Trophoblast cell (in vitro differentiated cells and primary cell): ENCODE measurements around the gene ARHGEF12.

Experiments used
- DNase-seq, 2 donors: peaks; one replicate each; pipeline ENCODE4 v3.0.0-alpha.2; 2016
- H2AFZ ChIP-seq: 2 replicates; pipeline ENCODE4 v1.6.1; 2013; ENCODE audit warnings: low read length, moderate library complexity, mild to moderate bottlenecking; ENCODE audit not compliant: insufficient read depth, poor library complexity
- H2AK5ac ChIP-seq: 2 replicates; pipeline ENCODE4 v1.6.1; 2013; ENCODE audit warnings: mild to moderate bottlenecking, low read length
- H2BK120ac ChIP-seq: 2 replicates; pipeline ENCODE4 v1.6.1; 2013; ENCODE audit warnings: low read length, mild to moderate bottlenecking, moderate library complexity; ENCODE audit not compliant: insufficient read depth, poor library complexity
- H2BK12ac ChIP-seq: 2 replicates; pipeline ENCODE4 v1.6.1; 2013; ENCODE audit warnings: mild to moderate bottlenecking, low read length, moderate library complexity
- H2BK5ac ChIP-seq: 2 replicates; pipeline ENCODE4 v1.6.1; 2013; ENCODE audit warnings: low read length, low read depth, moderate library complexity, mild to moderate bottlenecking; ENCODE audit not compliant: poor library complexity
- H3K14ac ChIP-seq: 2 replicates; pipeline ENCODE4 v1.6.1; 2013; ENCODE audit warnings: mild to moderate bottlenecking, low read length
- H3K18ac ChIP-seq: 2 replicates; pipeline ENCODE4 v1.6.1; 2013; ENCODE audit warnings: mild to moderate bottlenecking, low read length
- H3K23ac ChIP-seq: 2 replicates; pipeline ENCODE4 v1.6.1; 2013; ENCODE audit warnings: low read length
- H3K27ac ChIP-seq: 2 replicates; pipeline ENCODE4 v1.5.1; 2013; ENCODE audit warnings: low read depth, mild to moderate bottlenecking, inconsistent platforms, low read length, moderate library complexity
- H3K27me3 ChIP-seq: 2 replicates; pipeline ENCODE4 v1.6.1; 2013; ENCODE audit warnings: inconsistent platforms, mild to moderate bottlenecking, low read length, moderate library complexity; ENCODE audit not compliant: insufficient read depth
- H3K36me3 ChIP-seq, 2 experiments: 1 replicate in 1 of 2; 2 replicates in 1 of 2; pipeline ENCODE4 v1.6.1; 2013; ENCODE audit warnings: low read length in 2 of 2, mild to moderate bottlenecking in 2 of 2, moderate library complexity in 1 of 2; ENCODE audit not compliant: insufficient read depth in 2 of 2, control insufficient read depth in 1 of 2
- H3K4ac ChIP-seq: 2 replicates; pipeline ENCODE4 v1.6.1; 2013; ENCODE audit warnings: low read depth, mild to moderate bottlenecking, low read length, moderate library complexity
- H3K4me1 ChIP-seq, 2 experiments: 1 replicate in 1 of 2; 2 replicates in 1 of 2; pipeline ENCODE4 v1.6.1; 2013; ENCODE audit warnings: low read length in 2 of 2, mild to moderate bottlenecking in 2 of 2, moderate library complexity in 1 of 2; ENCODE audit not compliant: insufficient read depth in 2 of 2, control insufficient read depth in 1 of 2
- H3K4me2 ChIP-seq: 2 replicates; pipeline ENCODE4 v1.6.1; 2013; ENCODE audit warnings: inconsistent platforms, mild to moderate bottlenecking, low read length, moderate library complexity
- H3K4me3 ChIP-seq: 2 replicates; pipeline ENCODE4 v1.5.1; 2013; ENCODE audit warnings: mild to moderate bottlenecking, low read depth, low read length, inconsistent platforms
- H3K79me1 ChIP-seq: one replicate; pipeline ENCODE4 v1.6.1; 2013; ENCODE audit warnings: low read length
- H3K79me2 ChIP-seq: 2 replicates; pipeline ENCODE4 v1.6.1; 2013; ENCODE audit warnings: low read length, mild to moderate bottlenecking; ENCODE audit not compliant: control insufficient read depth, insufficient read depth, poor library complexity
- H3K9ac ChIP-seq: 2 replicates; pipeline ENCODE4 v1.6.1; 2013; ENCODE audit warnings: mild to moderate bottlenecking, low read length
- H3K9me3 ChIP-seq: 2 replicates; pipeline ENCODE4 v1.6.1; 2013; ENCODE audit warnings: low read depth, mild to moderate bottlenecking, control low read depth, inconsistent platforms, low read length; ENCODE audit not compliant: insufficient read depth
- H4K12ac ChIP-seq: 2 replicates; pipeline ENCODE4 v1.6.1; 2013; ENCODE audit warnings: low read depth, mild to moderate bottlenecking, low read length, moderate library complexity
- H4K8ac ChIP-seq: 2 replicates; pipeline ENCODE4 v1.6.1; 2013; ENCODE audit warnings: low read depth, mild to moderate bottlenecking, low read length, moderate library complexity
- H4K91ac ChIP-seq: one replicate; pipeline ENCODE4 v1.6.1; 2013; ENCODE audit warnings: low read depth, mild to moderate bottlenecking, low read length, moderate library complexity
- WGBS: extraction: QIAGEN DNeasy Blood & Tissue Kit; methylation state at CpG from one replicate; pipeline ENCODE4 v1.1.7; 2013; ENCODE audit warnings: missing lambda C conversion rate; ENCODE audit not compliant: insufficient read length, insufficient coverage; ENCODE audit errors: extremely low coverage; 5-methylcytosine and 5-hydroxymethylcytosine counted together

ARHGEF12 gene

GRCh38 chr11:120339394-120339890, 3.2 kb downstream of the ARHGEF12 start:
- Histone ChIP-seq H3K14ac (no peak overlapping the region), H2BK12ac (no peak overlapping the region), H3K23ac (no peak overlapping the region), H4K12ac (no peak overlapping the region), H2AFZ (no peak overlapping the region), H2BK5ac (no peak overlapping the region), H3K18ac (no peak overlapping the region), H3K4me2 (peak overlapping the region; percentile 46), H3K79me1 (peaks cover 15% of the 10 kb centered on the region), H3K4ac (no peak overlapping the region), H3K9ac (no peak overlapping the region), H3K27ac (no peak overlapping the region), H3K27me3 (no peaks in the 10 kb centered on the region), H3K9me3 (no peaks in the 10 kb centered on the region), H3K4me3 (no peak overlapping the region), H3K79me2 (peaks cover 14% of the 10 kb centered on the region), H4K91ac (no peak overlapping the region), H4K8ac (no peak overlapping the region), H3K4me1 (peaks cover 2 to 5% of the 10 kb centered on the region in 2 experiments), H2BK120ac (no peak overlapping the region), H2AK5ac (no peak overlapping the region), H3K36me3 (no peaks in the 10 kb centered on the region)
- no CpG with 5 or more reads among the region's 6 CpGs for WGBS
- no peak for DNase-seq

GRCh38 chr11:120340529-120340928, 4.3 kb downstream of the ARHGEF12 start:
- H4K8ac ChIP-seq, result no peak overlapping the region
- no CpG with 5 or more reads among the region's 2 CpGs for WGBS
- peaks cover 14% of the 10 kb centered on the region for H3K79me1 ChIP-seq

GRCh38 chr11:120342226-120342625, 6.0 kb downstream of the ARHGEF12 start:
- no peak overlapping the region for H3K18ac ChIP-seq
- no peak overlapping the region for H3K4ac ChIP-seq
- H3K9ac ChIP-seq, result no peak overlapping the region
- no CpG with 5 or more reads among the region's 3 CpGs for WGBS
- peaks cover 2% of the 10 kb centered on the region for H3K79me2 ChIP-seq
- no peaks in the 10 kb centered on the region for H3K79me1 ChIP-seq
- no peak for DNase-seq
- no peak overlapping the region for H2BK5ac ChIP-seq
- H3K36me3 ChIP-seq, result no peaks in the 10 kb centered on the region
- no peak overlapping the region for H3K23ac ChIP-seq
- H4K91ac ChIP-seq, result no peak overlapping the region
- no peak overlapping the region for H3K4me2 ChIP-seq
- H2AK5ac ChIP-seq, result no peak overlapping the region
- no peaks in the 10 kb centered on the region for H3K27me3 ChIP-seq
- no peak overlapping the region for H3K27ac ChIP-seq
- H2BK120ac ChIP-seq, result no peak overlapping the region
- H2AFZ ChIP-seq, result no peak overlapping the region
- H2BK12ac ChIP-seq, result no peak overlapping the region
- peaks cover 2 to 5% of the 10 kb centered on the region in 2 experiments for H3K4me1 ChIP-seq
- no peak overlapping the region for H4K12ac ChIP-seq
- H3K9me3 ChIP-seq, result no peaks in the 10 kb centered on the region
- no peak overlapping the region for H3K4me3 ChIP-seq
- H4K8ac ChIP-seq, result no peak overlapping the region
- no peak overlapping the region for H3K14ac ChIP-seq

More at GRCh38 chr11:120340529-120340928, 4.3 kb downstream of the ARHGEF12 start:
- H3K4me2 ChIP-seq, result no peak overlapping the region
- no peaks in the 10 kb centered on the region for H3K27me3 ChIP-seq
- no peak overlapping the region for H3K4ac ChIP-seq
- H2AK5ac ChIP-seq, result no peak overlapping the region
- H3K9me3 ChIP-seq, result no peaks in the 10 kb centered on the region
- H3K23ac ChIP-seq, result no peak overlapping the region
- no peak for DNase-seq
- H3K4me1 ChIP-seq, result peaks cover 2 to 5% of the 10 kb centered on the region in 2 experiments
- no peak overlapping the region for H3K9ac ChIP-seq
- H3K18ac ChIP-seq, result no peak overlapping the region
- H4K91ac ChIP-seq, result no peak overlapping the region
- no peak overlapping the region for H2BK12ac ChIP-seq
- no peak overlapping the region for H2AFZ ChIP-seq
- H3K4me3 ChIP-seq, result no peak overlapping the region
- no peak overlapping the region for H3K14ac ChIP-seq
- H4K12ac ChIP-seq, result no peak overlapping the region
- no peak overlapping the region for H2BK120ac ChIP-seq
- H3K79me2 ChIP-seq, result peaks cover 14% of the 10 kb centered on the region
- H2BK5ac ChIP-seq, result no peak overlapping the region
- no peak overlapping the region for H3K27ac ChIP-seq
- H3K36me3 ChIP-seq, result no peaks in the 10 kb centered on the region

- H3K9ac ChIP-seq, result no peak overlapping the region
- peaks cover 2 to 5% of the 10 kb centered on the region in 2 experiments for H3K4me1 ChIP-seq
- H2BK5ac ChIP-seq, result no peak overlapping the region
- H3K27me3 ChIP-seq, result no peaks in the 10 kb centered on the region
- H3K79me1 ChIP-seq, result no peaks in the 10 kb centered on the region
- no peak overlapping the region for H3K27ac ChIP-seq
- no CpG with 5 or more reads among the region's 3 CpGs for WGBS
- no peak overlapping the region for H3K14ac ChIP-seq
- H2AFZ ChIP-seq, result no peak overlapping the region
- no peaks in the 10 kb centered on the region for H3K9me3 ChIP-seq
- H3K36me3 ChIP-seq, result no peaks in the 10 kb centered on the region
- no peak overlapping the region for H2BK12ac ChIP-seq
- no peak overlapping the region for H4K12ac ChIP-seq
- no peak overlapping the region for H4K8ac ChIP-seq
- no peak overlapping the region for H3K4ac ChIP-seq
- no peak overlapping the region for H2BK120ac ChIP-seq
- H2AK5ac ChIP-seq, result no peak overlapping the region
- H3K23ac ChIP-seq, result no peak overlapping the region
- H3K4me2 ChIP-seq, result no peak overlapping the region
- no peak for DNase-seq
- no peak overlapping the region for H3K18ac ChIP-seq
- no peak overlapping the region for H3K4me3 ChIP-seq
- no peak overlapping the region for H4K91ac ChIP-seq
- H3K79me2 ChIP-seq, result peaks cover 2% of the 10 kb centered on the region
Measured at GRCh38 chr11:120342678-120343077, 6.5 kb downstream of the ARHGEF12 start.
